Stimulated activated naive B cell treated with anti-CD40 and anti-IgM and Interleukin-4, amounts not matched to agents 10 μg/mL and 1 μg/mL and 100 μg/mL, for 72 hours (primary cell): ENCODE results near the gene CADPS2.
"Not testable (repeated sequence)": the region's sequence is repeated elsewhere in the genome, so short reads cannot be mapped to it uniquely, and the experiment has no call there.

Experiments used
- ATAC-seq, 2 donors: fragments of 150-1000 bp; cut with Tn5 transposase; replicated peaks; 2 replicates each; pipeline ENCODE4 v1.10.0; 2021; ENCODE audit warnings: moderate library complexity in 1 of 2
- DNase-seq: peaks from one replicate; pipeline ENCODE4 v3.0.0; 2021
- H3K27ac Mint-ChIP-seq: one replicate; pipeline ENCODE4 v1.8.0; 2022; ENCODE audit warnings: mild to moderate bottlenecking, mixed read lengths
- H3K27me3 Mint-ChIP-seq, 2 donors: one replicate each; pipeline ENCODE4 v1.8.0; 2022; ENCODE audit warnings: mixed read lengths in 2 of 2
- H3K36me3 Mint-ChIP-seq, 2 donors: one replicate each; pipeline ENCODE4 v1.8.0; 2022; ENCODE audit warnings: mixed read lengths in 2 of 2, mild to moderate bottlenecking in 1 of 2
- H3K4me1 Mint-ChIP-seq, 2 donors: one replicate each; pipeline ENCODE4 v1.8.0; 2022; ENCODE audit warnings: mixed read lengths in 2 of 2, mild to moderate bottlenecking in 1 of 2
- H3K4me3 Mint-ChIP-seq, 2 donors: one replicate each; pipeline ENCODE4 v1.8.0; 2022; ENCODE audit warnings: mild to moderate bottlenecking in 2 of 2, mixed read lengths in 2 of 2, moderate library complexity in 1 of 2
- H3K9me3 Mint-ChIP-seq, 2 donors: one replicate each; pipeline ENCODE4 v1.8.0; 2022; ENCODE audit warnings: mixed read lengths in 2 of 2, mild to moderate bottlenecking in 1 of 2

Gene CADPS2

GRCh38 chr7:122298618-122299017 lies 587.6 kb downstream of the CADPS2 start:
- Mint-ChIP-seq H3K4me3 (no peak overlapping the region), H3K9me3 (peaks cover 0 to 4% of the 10 kb centered on the region in 2 donors), H3K4me1 (no peaks in the 10 kb centered on the region), H3K27ac (no peak overlapping the region), H3K36me3 (peaks cover 0 to 3% of the 10 kb centered on the region in 2 donors), H3K27me3 (peaks cover 57 to 73% of the 10 kb centered on the region in 2 donors)
- ATAC-seq (no peak), DNase-seq (no peak)

DNA sequence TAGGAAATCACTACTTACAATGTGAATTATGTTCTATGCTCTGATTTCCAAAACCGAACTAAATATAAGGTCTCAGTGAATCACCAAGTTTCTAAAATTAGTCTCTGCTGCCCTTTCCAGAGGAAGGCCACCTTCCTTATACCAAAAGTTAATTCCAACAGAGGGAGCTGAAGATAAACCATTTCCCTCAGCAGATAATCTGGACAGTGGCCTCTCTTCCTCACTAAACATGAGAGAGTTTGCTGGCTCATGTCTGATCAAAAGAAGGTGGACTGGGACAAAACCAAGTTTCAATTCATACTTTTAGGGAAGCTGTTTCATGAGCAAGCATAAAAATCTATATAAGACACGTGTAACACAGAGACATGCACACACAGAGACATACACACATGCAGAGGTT lies 588.1 kb downstream of the CADPS2 start:
- peaks cover 0 to 1% of the 10 kb centered on the region in 2 donors for H3K36me3 Mint-ChIP-seq
- no peak overlapping the region for H3K27ac Mint-ChIP-seq
- DNase-seq (no peak), ATAC-seq (no peak)
- no peaks in the 10 kb centered on the region for H3K4me1 Mint-ChIP-seq
- peaks cover 52 to 68% of the 10 kb centered on the region in 2 donors for H3K27me3 Mint-ChIP-seq
- H3K9me3 Mint-ChIP-seq: peaks cover 0 to 2% of the 10 kb centered on the region in 2 donors
- no peak overlapping the region for H3K4me3 Mint-ChIP-seq

GRCh38 chr7:122291189-122291588 lies 595.1 kb downstream of the CADPS2 start:
- Mint-ChIP-seq H3K27ac (no peak overlapping the region), H3K27me3 (peaks cover 11 to 12% of the 10 kb centered on the region in 2 donors), H3K4me3 (no peak overlapping the region), H3K4me1 (no peaks in the 10 kb centered on the region), H3K36me3 (no peaks in the 10 kb centered on the region), H3K9me3 (peaks cover 5 to 16% of the 10 kb centered on the region in 2 donors)
- no peak for DNase-seq
- no peak for ATAC-seq

- Mint-ChIP-seq H3K36me3 (no peaks in the 10 kb centered on the region), H3K27ac (no peak overlapping the region), H3K27me3 (peaks cover 6 to 11% of the 10 kb centered on the region in 2 donors), H3K4me1 (no peaks in the 10 kb centered on the region), H3K9me3 (peaks cover 5 to 16% of the 10 kb centered on the region in 2 donors), H3K4me3 (no peak overlapping the region)
- no peak for ATAC-seq
- no peak for DNase-seq
These were observed 595.8 kb downstream of the CADPS2 start for GRCh38 chr7:122290476-122290875.

GRCh38 chr7:122289426-122289825 lies 596.8 kb downstream of the CADPS2 start:
- H3K9me3 Mint-ChIP-seq: peaks cover 5 to 16% of the 10 kb centered on the region in 2 donors
- H3K36me3 Mint-ChIP-seq: no peaks in the 10 kb centered on the region
- no peak overlapping the region for H3K4me3 Mint-ChIP-seq
- ATAC-seq (no peak), DNase-seq (no peak)
- H3K4me1 Mint-ChIP-seq: no peaks in the 10 kb centered on the region
- no peak overlapping the region for H3K27ac Mint-ChIP-seq
- peaks cover 0 to 6% of the 10 kb centered on the region in 2 donors for H3K27me3 Mint-ChIP-seq

DNA sequence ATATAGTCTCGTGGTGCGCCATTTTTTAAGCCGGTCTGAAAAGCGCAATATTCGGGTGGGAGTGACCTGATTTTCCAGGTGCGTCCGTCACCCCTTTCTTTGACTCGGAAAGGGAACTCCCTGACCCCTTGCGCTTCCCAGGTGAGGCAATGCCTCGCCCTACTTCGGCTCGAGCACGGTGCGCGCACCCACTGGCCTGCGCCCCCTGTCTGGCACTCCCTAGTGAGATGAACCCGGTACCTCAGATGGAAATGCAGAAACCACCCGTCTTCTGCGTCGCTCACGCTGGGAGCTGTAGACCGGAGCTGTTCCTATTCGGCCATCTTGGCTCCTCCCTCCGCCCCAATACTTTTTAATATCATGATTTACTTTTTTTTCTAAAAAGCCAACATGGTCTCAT lies 601.7 kb downstream of the CADPS2 start:
- H3K27me3 Mint-ChIP-seq, ATAC-seq, DNase-seq, H3K4me3 Mint-ChIP-seq, H3K36me3 Mint-ChIP-seq, H3K9me3 Mint-ChIP-seq, H3K4me1 Mint-ChIP-seq, H3K27ac Mint-ChIP-seq: not testable (repeated sequence)

DNA sequence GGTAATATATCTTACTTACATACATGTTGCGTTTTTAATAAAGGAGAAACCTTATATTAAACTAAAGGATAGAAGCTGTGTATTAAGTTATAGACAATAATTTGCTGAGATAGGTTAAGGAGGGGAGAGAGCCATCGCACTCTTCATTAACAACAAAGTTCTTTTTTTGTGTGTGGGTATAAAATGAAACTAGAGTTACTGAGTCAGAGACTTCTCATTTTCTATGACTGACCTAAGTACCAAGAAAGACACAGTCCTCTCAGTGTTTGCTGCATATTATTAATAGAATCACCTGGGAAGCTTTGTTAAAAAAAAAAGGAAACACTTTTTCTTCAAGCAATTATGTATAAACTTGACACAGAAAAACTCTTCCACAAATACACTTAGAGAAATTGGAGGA lies 613.1 kb downstream of the CADPS2 start:
- peaks cover 2 to 8% of the 10 kb centered on the region in 2 donors for H3K9me3 Mint-ChIP-seq
- no peaks in the 10 kb centered on the region for H3K4me1 Mint-ChIP-seq
- DNase-seq (no peak), ATAC-seq (no peak)
- no peaks in the 10 kb centered on the region for H3K27me3 Mint-ChIP-seq
- no peak overlapping the region for H3K27ac Mint-ChIP-seq
- no peak overlapping the region for H3K4me3 Mint-ChIP-seq
- H3K36me3 Mint-ChIP-seq: no peaks in the 10 kb centered on the region

DNA sequence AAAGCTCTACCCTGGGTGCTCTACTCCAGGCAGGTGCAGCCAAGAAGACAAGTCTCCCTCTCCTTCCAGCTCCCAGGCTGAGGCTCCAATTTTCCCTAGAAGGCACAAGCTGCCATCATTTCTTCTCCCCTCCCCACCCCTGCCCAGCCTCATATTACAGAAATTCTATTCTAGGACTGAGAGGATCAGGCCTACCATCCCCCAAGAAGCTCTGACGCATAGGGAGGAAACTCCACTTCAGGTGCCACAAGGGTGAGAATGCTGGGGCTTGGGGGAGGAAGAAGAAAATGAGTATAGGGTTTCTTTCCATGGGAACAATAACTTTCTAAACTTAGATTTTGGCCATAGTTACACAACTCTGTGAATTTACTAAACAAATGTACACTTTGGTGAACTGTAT lies 617.0 kb downstream of the CADPS2 start:
- H3K4me1 Mint-ChIP-seq: no peaks in the 10 kb centered on the region

More for the DNA sequence above, 617.0 kb downstream of the CADPS2 start:
- Mint-ChIP-seq H3K27ac (no peak overlapping the region), H3K4me3 (no peak overlapping the region), H3K36me3 (no peaks in the 10 kb centered on the region), H3K27me3 (no peaks in the 10 kb centered on the region), H3K9me3 (peaks cover 0 to 2% of the 10 kb centered on the region in 2 donors)
- ATAC-seq (no peak), DNase-seq (no peak)
